ENCODE data around the gene UBE2F. TPM values are rescaled to one million over a fixed set of nuclear protein-coding genes. Genes with fewer than 3 reads are reported as not detected.
A peak's percentile ranks its signal among the peaks of the same experiment; 100 is the strongest.

UBE2F gene
- total and polyA plus RNA-seq, 2 of the 13 experiments (the other 11 are each of a cell fraction or from before 2014, with no cell fraction given): 35.4 to 73.1 TPM

DNA sequence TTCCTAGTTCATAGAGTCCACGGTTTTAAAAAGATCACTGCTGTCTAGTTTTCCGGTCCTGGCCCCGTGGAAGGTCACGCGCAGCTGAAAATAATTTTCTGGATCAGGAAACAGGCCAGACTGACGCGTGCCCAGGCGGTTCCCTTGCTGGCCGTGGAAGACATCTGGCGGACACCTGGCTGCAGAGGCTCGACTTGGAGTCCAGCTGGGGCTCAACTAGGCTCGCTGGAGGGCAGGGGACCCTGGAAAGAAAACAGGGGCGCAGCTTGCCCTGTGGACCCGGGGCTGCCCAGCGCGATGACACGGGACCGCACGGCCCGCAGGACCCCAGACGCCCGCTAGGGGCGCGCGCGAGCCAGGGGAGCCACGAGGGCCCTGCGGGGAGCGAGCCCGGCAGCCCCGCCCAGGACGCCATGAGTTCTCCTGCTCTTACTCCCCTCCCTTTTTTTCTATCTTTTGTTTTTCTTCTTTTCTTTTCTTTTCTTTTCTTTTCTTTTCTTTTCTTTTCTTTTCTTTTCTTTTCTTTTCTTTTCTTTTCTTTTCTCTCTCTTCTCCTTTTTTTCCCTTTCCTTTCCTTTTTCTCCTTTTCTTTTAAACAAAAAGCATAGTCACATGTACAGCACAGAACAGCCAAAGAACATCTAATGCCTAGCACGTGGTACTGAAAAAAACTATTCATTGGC is 43.2 kb upstream of the UBE2F start (continued):
- TF ChIP-seq, protein P1, sequence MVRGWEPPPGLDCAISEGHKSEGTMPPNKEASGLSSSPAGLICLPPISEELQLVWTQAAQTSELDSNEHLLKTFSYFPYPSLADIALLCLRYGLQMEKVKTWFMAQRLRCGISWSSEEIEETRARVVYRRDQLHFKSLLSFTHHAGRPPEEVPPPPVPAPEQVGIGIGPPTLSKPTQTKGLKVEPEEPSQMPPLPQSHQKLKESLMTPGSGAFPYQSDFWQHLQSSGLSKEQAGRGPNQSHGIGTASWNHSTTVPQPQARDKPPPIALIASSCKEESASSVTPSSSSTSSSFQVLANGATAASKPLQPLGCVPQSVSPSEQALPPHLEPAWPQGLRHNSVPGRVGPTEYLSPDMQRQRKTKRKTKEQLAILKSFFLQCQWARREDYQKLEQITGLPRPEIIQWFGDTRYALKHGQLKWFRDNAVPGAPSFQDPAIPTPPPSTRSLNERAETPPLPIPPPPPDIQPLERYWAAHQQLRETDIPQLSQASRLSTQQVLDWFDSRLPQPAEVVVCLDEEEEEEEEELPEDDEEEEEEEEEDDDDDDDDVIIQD (CRISPR knock-in tag; IDR thresholded peaks at IDR 0.05; ENCODE audit: low read depth): 0 out of 2 replicates have a peak, but pooled peaks have one; percentile 19
- TF ChIP-seq, protein P2, sequence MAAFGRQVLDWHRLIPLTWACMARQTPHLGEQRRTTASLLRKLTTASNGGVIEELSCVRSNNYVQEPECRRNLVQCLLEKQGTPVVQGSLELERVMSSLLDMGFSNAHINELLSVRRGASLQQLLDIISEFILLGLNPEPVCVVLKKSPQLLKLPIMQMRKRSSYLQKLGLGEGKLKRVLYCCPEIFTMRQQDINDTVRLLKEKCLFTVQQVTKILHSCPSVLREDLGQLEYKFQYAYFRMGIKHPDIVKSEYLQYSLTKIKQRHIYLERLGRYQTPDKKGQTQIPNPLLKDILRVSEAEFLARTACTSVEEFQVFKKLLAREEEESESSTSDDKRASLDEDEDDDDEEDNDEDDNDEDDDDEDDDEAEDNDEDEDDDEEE (CRISPR knock-in tag; IDR thresholded peaks at IDR 0.05): no peak
- TF ChIP-seq EZH2 (conservative IDR thresholded peaks at IDR 0.05; ENCODE audit: low read depth, low read length) (no peak), SUZ12 (IDR thresholded peaks at IDR 0.05; ENCODE audit: low read depth, low read length) (no peak), ERF (CRISPR knock-in tag; IDR thresholded peaks at IDR 0.05) (no peak), ZNF274 (CRISPR knock-in tag; IDR thresholded peaks at IDR 0.05) (peak; percentile 51; the same call in 1 of the 2 replicates), CHD2 (IDR thresholded peaks at IDR 0.05; ENCODE audit: low read depth, low read length) (no peak), ZNF383 (CRISPR knock-in tag; IDR thresholded peaks at IDR 0.05; ENCODE audit: borderline replicate concordance) (no peak), ZSCAN21 (CRISPR knock-in tag; IDR thresholded peaks at IDR 0.05; ENCODE audit: borderline replicate concordance) (no peak), HNRNPH1 (optimal IDR thresholded peaks at IDR 0.05; ENCODE audit: low read depth, low read length) (no peak), ZNF737 (CRISPR knock-in tag; IDR thresholded peaks at IDR 0.05; ENCODE audit: borderline replicate concordance) (no peak)
- TF ChIP-seq, protein P3, sequence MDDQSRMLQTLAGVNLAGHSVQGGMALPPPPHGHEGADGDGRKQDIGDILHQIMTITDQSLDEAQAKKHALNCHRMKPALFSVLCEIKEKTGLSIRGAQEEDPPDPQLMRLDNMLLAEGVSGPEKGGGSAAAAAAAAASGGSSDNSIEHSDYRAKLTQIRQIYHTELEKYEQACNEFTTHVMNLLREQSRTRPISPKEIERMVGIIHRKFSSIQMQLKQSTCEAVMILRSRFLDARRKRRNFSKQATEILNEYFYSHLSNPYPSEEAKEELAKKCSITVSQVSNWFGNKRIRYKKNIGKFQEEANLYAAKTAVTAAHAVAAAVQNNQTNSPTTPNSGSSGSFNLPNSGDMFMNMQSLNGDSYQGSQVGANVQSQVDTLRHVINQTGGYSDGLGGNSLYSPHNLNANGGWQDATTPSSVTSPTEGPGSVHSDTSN (CRISPR knock-in tag; IDR thresholded peaks at IDR 0.05; ENCODE audit: borderline replicate concordance): no peak
- TF ChIP-seq, protein P4, sequence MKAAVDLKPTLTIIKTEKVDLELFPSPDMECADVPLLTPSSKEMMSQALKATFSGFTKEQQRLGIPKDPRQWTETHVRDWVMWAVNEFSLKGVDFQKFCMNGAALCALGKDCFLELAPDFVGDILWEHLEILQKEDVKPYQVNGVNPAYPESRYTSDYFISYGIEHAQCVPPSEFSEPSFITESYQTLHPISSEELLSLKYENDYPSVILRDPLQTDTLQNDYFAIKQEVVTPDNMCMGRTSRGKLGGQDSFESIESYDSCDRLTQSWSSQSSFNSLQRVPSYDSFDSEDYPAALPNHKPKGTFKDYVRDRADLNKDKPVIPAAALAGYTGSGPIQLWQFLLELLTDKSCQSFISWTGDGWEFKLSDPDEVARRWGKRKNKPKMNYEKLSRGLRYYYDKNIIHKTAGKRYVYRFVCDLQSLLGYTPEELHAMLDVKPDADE (CRISPR knock-in tag; IDR thresholded peaks at IDR 0.05): no peak
- TF ChIP-seq, protein P5, sequence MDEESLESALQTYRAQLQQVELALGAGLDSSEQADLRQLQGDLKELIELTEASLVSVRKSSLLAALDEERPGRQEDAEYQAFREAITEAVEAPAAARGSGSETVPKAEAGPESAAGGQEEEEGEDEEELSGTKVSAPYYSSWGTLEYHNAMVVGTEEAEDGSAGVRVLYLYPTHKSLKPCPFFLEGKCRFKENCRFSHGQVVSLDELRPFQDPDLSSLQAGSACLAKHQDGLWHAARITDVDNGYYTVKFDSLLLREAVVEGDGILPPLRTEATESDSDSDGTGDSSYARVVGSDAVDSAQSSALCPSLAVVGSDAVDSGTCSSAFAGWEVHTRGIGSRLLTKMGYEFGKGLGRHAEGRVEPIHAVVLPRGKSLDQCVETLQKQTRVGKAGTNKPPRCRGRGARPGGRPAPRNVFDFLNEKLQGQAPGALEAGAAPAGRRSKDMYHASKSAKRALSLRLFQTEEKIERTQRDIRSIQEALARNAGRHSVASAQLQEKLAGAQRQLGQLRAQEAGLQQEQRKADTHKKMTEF (CRISPR knock-in tag; IDR thresholded peaks at IDR 0.05): no peak; the same call in 1 of the 2 replicates
- TF ChIP-seq, protein P6, sequence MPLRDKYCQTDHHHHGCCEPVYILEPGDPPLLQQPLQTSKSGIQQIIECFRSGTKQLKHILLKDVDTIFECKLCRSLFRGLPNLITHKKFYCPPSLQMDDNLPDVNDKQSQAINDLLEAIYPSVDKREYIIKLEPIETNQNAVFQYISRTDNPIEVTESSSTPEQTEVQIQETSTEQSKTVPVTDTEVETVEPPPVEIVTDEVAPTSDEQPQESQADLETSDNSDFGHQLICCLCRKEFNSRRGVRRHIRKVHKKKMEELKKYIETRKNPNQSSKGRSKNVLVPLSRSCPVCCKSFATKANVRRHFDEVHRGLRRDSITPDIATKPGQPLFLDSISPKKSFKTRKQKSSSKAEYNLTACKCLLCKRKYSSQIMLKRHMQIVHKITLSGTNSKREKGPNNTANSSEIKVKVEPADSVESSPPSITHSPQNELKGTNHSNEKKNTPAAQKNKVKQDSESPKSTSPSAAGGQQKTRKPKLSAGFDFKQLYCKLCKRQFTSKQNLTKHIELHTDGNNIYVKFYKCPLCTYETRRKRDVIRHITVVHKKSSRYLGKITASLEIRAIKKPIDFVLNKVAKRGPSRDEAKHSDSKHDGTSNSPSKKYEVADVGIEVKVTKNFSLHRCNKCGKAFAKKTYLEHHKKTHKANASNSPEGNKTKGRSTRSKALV (CRISPR knock-in tag; IDR thresholded peaks at IDR 0.05): peak; percentile 65; the same call in 1 of the 2 replicates
- TF ChIP-seq, protein P7, sequence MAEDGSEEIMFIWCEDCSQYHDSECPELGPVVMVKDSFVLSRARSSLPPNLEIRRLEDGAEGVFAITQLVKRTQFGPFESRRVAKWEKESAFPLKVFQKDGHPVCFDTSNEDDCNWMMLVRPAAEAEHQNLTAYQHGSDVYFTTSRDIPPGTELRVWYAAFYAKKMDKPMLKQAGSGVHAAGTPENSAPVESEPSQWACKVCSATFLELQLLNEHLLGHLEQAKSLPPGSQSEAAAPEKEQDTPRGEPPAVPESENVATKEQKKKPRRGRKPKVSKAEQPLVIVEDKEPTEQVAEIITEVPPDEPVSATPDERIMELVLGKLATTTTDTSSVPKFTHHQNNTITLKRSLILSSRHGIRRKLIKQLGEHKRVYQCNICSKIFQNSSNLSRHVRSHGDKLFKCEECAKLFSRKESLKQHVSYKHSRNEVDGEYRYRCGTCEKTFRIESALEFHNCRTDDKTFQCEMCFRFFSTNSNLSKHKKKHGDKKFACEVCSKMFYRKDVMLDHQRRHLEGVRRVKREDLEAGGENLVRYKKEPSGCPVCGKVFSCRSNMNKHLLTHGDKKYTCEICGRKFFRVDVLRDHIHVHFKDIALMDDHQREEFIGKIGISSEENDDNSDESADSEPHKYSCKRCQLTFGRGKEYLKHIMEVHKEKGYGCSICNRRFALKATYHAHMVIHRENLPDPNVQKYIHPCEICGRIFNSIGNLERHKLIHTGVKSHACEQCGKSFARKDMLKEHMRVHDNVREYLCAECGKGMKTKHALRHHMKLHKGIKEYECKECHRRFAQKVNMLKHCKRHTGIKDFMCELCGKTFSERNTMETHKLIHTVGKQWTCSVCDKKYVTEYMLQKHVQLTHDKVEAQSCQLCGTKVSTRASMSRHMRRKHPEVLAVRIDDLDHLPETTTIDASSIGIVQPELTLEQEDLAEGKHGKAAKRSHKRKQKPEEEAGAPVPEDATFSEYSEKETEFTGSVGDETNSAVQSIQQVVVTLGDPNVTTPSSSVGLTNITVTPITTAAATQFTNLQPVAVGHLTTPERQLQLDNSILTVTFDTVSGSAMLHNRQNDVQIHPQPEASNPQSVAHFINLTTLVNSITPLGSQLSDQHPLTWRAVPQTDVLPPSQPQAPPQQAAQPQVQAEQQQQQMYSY (CRISPR knock-in tag; IDR thresholded peaks at IDR 0.05): no peak
